22Rv1 (cell line): ENCODE results near the gene CRYBG1.

Experiments
- CTCF ChIP-seq: fragments of 450-650 bp; IDR thresholded peaks from 2 replicates; pipeline ENCODE4 v1.5.1; 2017; ENCODE audit warnings: mild to moderate bottlenecking
- ZFX ChIP-seq: fragments of 450-650 bp; IDR thresholded peaks from 2 replicates; pipeline ENCODE4 v1.6.1; 2017; ENCODE audit warnings: antibody characterized with exemption, borderline replicate concordance

GRCh38 chr6:106458021-106458986 lies 97.8 kb downstream of the CRYBG1 start:
- TF ChIP-seq CTCF: no peak
- no peak for TF ChIP-seq ZFX
